OCI-LY7 (cell line): ENCODE measurements around the gene SLC1A3.

Experiments
- EZH2phosphoT487 ChIP-seq: fragments of 200-600 bp; sonication (generic); IDR thresholded peaks from 2 replicates; pipeline ENCODE4 v1.6.1; 2018; ENCODE audit warnings: low read depth, borderline replicate concordance, mild to moderate bottlenecking, mixed run types, antibody characterized with exemption, low read length, moderate library complexity, mixed read lengths
- TF ChIP-seq, protein P1 (sequence below): fragments of 200-600 bp; sonication (generic); conservative IDR thresholded peaks from 2 replicates; pipeline ENCODE4 v1.5.1; 2014; ENCODE audit warnings: mild to moderate bottlenecking, antibody characterized with exemption, low read length, moderate library complexity, mixed read lengths

DNA sequence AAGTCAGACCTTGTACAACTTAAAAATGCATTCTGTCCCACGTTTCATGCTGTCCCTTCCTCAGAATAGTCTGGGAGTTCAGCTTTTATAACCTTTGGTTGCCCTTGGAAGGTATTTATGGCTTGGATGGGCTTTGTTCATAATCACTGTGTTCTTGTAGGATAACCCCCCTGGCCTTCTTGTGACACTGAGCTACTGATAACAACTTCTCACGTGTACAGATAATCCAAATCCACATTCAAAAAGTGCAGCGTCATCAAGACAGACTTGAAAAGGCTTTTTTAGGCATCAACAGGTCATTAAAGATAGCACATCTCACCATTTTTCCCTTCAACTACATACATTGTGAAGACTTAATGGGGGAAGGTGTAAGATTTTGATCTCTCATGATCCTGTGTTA, 42.0 kb downstream of the SLC1A3 start:
- TF ChIP-seq, protein P1, sequence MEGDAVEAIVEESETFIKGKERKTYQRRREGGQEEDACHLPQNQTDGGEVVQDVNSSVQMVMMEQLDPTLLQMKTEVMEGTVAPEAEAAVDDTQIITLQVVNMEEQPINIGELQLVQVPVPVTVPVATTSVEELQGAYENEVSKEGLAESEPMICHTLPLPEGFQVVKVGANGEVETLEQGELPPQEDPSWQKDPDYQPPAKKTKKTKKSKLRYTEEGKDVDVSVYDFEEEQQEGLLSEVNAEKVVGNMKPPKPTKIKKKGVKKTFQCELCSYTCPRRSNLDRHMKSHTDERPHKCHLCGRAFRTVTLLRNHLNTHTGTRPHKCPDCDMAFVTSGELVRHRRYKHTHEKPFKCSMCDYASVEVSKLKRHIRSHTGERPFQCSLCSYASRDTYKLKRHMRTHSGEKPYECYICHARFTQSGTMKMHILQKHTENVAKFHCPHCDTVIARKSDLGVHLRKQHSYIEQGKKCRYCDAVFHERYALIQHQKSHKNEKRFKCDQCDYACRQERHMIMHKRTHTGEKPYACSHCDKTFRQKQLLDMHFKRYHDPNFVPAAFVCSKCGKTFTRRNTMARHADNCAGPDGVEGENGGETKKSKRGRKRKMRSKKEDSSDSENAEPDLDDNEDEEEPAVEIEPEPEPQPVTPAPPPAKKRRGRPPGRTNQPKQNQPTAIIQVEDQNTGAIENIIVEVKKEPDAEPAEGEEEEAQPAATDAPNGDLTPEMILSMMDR: no peak
- no peak for TF ChIP-seq EZH2phosphoT487
